H9 (cell line): ENCODE measurements around the gene KRT12. TPM values are rescaled to one million over a fixed set of nuclear protein-coding genes. Genes with fewer than 3 reads are reported as not detected.

Experiments
- DNase-seq: peaks from one replicate; pipeline ENCODE4 v3.0.0-alpha.2; 2017
- H2AFZ ChIP-seq: one replicate; pipeline ENCODE4 v1.6.1; 2013; ENCODE audit warnings: mild to moderate bottlenecking, low read length, control low read depth, moderate library complexity
- H2AK5ac ChIP-seq: 2 replicates; pipeline ENCODE4 v1.6.1; 2013; ENCODE audit warnings: low read length, control low read depth, mixed read lengths; ENCODE audit not compliant: insufficient read length
- H2BK120ac ChIP-seq: one replicate; pipeline ENCODE4 v1.6.1; 2013; ENCODE audit warnings: low read depth, mild to moderate bottlenecking, low read length, control low read depth, inconsistent platforms; ENCODE audit not compliant: poor library complexity, severe bottlenecking
- H2BK12ac ChIP-seq: 2 replicates; pipeline ENCODE4 v1.6.1; 2013; ENCODE audit warnings: low read length, control low read depth, mixed read lengths, low read depth; ENCODE audit not compliant: insufficient read length
- H2BK15ac ChIP-seq: 2 replicates; pipeline ENCODE4 v1.6.1; 2013; ENCODE audit warnings: low read depth, low read length, control low read depth
- H2BK20ac ChIP-seq: one replicate; pipeline ENCODE4 v1.6.1; 2013; ENCODE audit warnings: low read depth, mild to moderate bottlenecking, low read length, control low read depth, inconsistent platforms; ENCODE audit not compliant: poor library complexity, severe bottlenecking
- H2BK5ac ChIP-seq: 2 replicates; pipeline ENCODE4 v1.6.1; 2013; ENCODE audit warnings: low read length, control low read depth, mixed read lengths; ENCODE audit not compliant: insufficient read length
- H3K14ac ChIP-seq: 2 replicates; pipeline ENCODE4 v1.6.1; 2013; ENCODE audit warnings: low read length, control low read depth; ENCODE audit not compliant: insufficient read depth
- H3K18ac ChIP-seq: 2 replicates; pipeline ENCODE4 v1.6.1; 2013; ENCODE audit warnings: low read depth, mild to moderate bottlenecking, mixed read lengths, low read length, control low read depth; ENCODE audit not compliant: insufficient read length
- H3K23ac ChIP-seq: 2 replicates; pipeline ENCODE4 v1.6.1; 2013; ENCODE audit warnings: low read length, control low read depth, mixed read lengths, low read depth; ENCODE audit not compliant: insufficient read length
- H3K23me2 ChIP-seq: 2 replicates; pipeline ENCODE4 v1.6.1; 2013; ENCODE audit warnings: low read depth, mild to moderate bottlenecking, mixed read lengths, low read length, control low read depth; ENCODE audit not compliant: insufficient read length, poor library complexity, severe bottlenecking
- H3K27ac ChIP-seq: 2 replicates; pipeline ENCODE4 v1.5.1; 2013; ENCODE audit warnings: low read length, control low read depth, mixed read lengths, low read depth; ENCODE audit not compliant: insufficient read length
- H3K27me3 ChIP-seq: 2 replicates; pipeline ENCODE4 v1.6.1; 2013; ENCODE audit warnings: low read length, control low read depth, inconsistent platforms; ENCODE audit not compliant: insufficient read depth
- H3K4ac ChIP-seq: 2 replicates; pipeline ENCODE4 v1.6.1; 2013; ENCODE audit warnings: low read depth, mild to moderate bottlenecking, control low read depth, inconsistent platforms, low read length, moderate library complexity
- H3K4me1 ChIP-seq: 2 replicates; pipeline ENCODE4 v1.6.1; 2013; ENCODE audit warnings: low read length, control low read depth, inconsistent platforms; ENCODE audit not compliant: insufficient read depth
- H3K4me2 ChIP-seq: 2 replicates; pipeline ENCODE4 v1.6.1; 2013; ENCODE audit warnings: low read length, control low read depth, mixed read lengths; ENCODE audit not compliant: insufficient read length, insufficient read depth
- H3K56ac ChIP-seq: 2 replicates; pipeline ENCODE4 v1.6.1; 2013; ENCODE audit warnings: low read depth, mild to moderate bottlenecking, mixed read lengths, low read length, control low read depth; ENCODE audit not compliant: insufficient read length
- H3K79me1 ChIP-seq: 2 replicates; pipeline ENCODE4 v1.6.1; 2013; ENCODE audit warnings: low read depth, mild to moderate bottlenecking, moderate library complexity, low read length, control low read depth, inconsistent platforms; ENCODE audit not compliant: insufficient read depth, poor library complexity, severe bottlenecking
- H3K79me2 ChIP-seq: 2 replicates; pipeline ENCODE4 v1.6.1; 2013; ENCODE audit warnings: low read length, control low read depth, inconsistent platforms; ENCODE audit not compliant: insufficient read depth
- H3K9ac ChIP-seq: 2 replicates; pipeline ENCODE4 v1.6.1; 2013; ENCODE audit warnings: low read length, control low read depth, mixed read lengths; ENCODE audit not compliant: insufficient read length; ENCODE audit errors: extremely low read depth
- H3K9me3 ChIP-seq: one replicate; pipeline ENCODE4 v1.6.1; 2013; ENCODE audit warnings: low read depth, low read length, inconsistent platforms; ENCODE audit not compliant: control insufficient read depth
- H3T11ph ChIP-seq: one replicate; pipeline ENCODE4 v1.6.1; 2013; ENCODE audit warnings: mild to moderate bottlenecking, low read length, control low read depth, inconsistent platforms
- H4K20me1 ChIP-seq: one replicate; pipeline ENCODE4 v1.6.1; 2013; ENCODE audit not compliant: control insufficient read depth, insufficient read length, insufficient read depth
- H4K5ac ChIP-seq: 2 replicates; pipeline ENCODE4 v1.6.1; 2013; ENCODE audit warnings: low read depth, mild to moderate bottlenecking, mixed read lengths, low read length, control low read depth; ENCODE audit not compliant: insufficient read length
- H4K8ac ChIP-seq: replicated peaks from 2 replicates; pipeline ENCODE4 v1.6.1; 2013; ENCODE audit warnings: low read length, control low read depth, mixed read lengths, low read depth; ENCODE audit not compliant: insufficient read length
- H4K91ac ChIP-seq: 2 replicates; pipeline ENCODE4 v1.6.1; 2013; ENCODE audit warnings: low read depth, mild to moderate bottlenecking, moderate library complexity, mixed read lengths, low read length, control low read depth; ENCODE audit not compliant: insufficient read length
- H3K27ac Mint-ChIP-seq, 3 experiments: 2 replicates in 2 of 3; 3 replicates in 1 of 3; pipeline ENCODE4 v1.8.0; 2020 to 2021; ENCODE audit warnings: mixed read lengths in 3 of 3, mild to moderate bottlenecking in 1 of 3, moderate library complexity in 1 of 3
- H3K27me3 Mint-ChIP-seq: 2 replicates; pipeline ENCODE4 v1.8.0; 2021; ENCODE audit warnings: low read depth, mild to moderate bottlenecking, moderate library complexity, mixed read lengths
- H3K36me3 Mint-ChIP-seq, 3 experiments: 2 replicates in 2 of 3; 3 replicates in 1 of 3; pipeline ENCODE4 v1.8.0; 2020 to 2021; ENCODE audit warnings: low read depth in 3 of 3, mixed read lengths in 3 of 3; ENCODE audit not compliant: insufficient read depth in 1 of 3
- H3K4me1 Mint-ChIP-seq, 2 experiments: 2 replicates each; pipeline ENCODE4 v1.8.0; 2020; ENCODE audit warnings: mixed read lengths in 2 of 2
- H3K4me3 Mint-ChIP-seq, 2 experiments: 2 replicates in 1 of 2; 3 replicates in 1 of 2; pipeline ENCODE4 v1.8.0; 2020 to 2021; ENCODE audit warnings: mild to moderate bottlenecking in 2 of 2, mixed read lengths in 2 of 2, moderate library complexity in 1 of 2
- H3K9me3 Mint-ChIP-seq, 2 experiments: 2 replicates in 1 of 2; 3 replicates in 1 of 2; pipeline ENCODE4 v1.8.0; 2020; ENCODE audit warnings: mild to moderate bottlenecking in 2 of 2, mixed read lengths in 2 of 2, moderate library complexity in 1 of 2
- WGBS: extraction: QIAGEN DNeasy Blood & Tissue Kit; methylation state at CpG from one replicate; pipeline ENCODE4 v1.1.7; 2013; ENCODE audit warnings: missing lambda C conversion rate, low lambda C conversion rate, mixed read lengths; ENCODE audit not compliant: insufficient read length; ENCODE audit errors: extremely low coverage; 5-methylcytosine and 5-hydroxymethylcytosine counted together
- total RNA-seq: library from RNA; stranded (reverse); gene quantifications from 2 replicates; pipeline ENCODE4 v1.2.1, GENCODE V29; 2021
- TF ChIP-seq, protein P1 (sequence below): fragments of 200-600 bp; sonication (generic); conservative IDR thresholded peaks from 3 replicates; pipeline ENCODE4 v1.8.0; 2021; ENCODE audit warnings: antibody characterized with exemption, mild to moderate bottlenecking

KRT12 gene
- total RNA-seq, 1 experiment from 2014 or later, result not detected

DNA sequence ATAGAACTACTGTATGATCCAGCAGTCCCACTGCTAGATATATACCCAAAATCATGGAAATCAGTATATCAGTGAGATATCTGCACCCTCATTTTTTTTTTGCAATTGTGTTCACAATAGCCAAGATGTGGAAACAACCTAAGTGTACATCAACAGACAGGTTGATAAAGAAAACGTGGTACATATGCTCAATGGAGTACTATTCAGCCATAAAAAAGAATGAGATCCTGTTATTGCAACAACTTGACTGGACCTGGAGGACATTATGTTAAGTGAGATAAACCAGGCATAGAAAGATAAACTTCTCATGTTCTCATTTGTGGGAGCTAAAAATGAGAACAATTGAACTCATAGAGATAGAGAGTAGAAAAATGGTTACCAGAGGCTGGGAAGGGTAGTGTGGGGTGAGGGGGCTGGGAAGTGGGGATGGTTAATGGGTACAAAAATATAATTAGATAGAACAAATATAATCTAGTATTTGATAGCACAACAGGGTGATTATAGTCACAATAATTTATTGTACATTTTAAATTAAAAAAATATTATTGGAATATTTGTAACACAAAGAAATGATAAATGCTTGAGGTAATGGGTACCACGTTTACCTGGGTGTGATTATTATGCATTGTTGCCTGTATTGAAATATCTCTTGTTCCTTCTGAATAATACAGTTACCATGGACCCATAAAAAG is 36.8 kb downstream of the KRT12 start:
- no CpG with 5 or more reads among the region's 2 CpGs for WGBS
- Mint-ChIP-seq H3K36me3 (peaks cover 0 to 5% (median 0%) of the 10 kb centered on the region in 3 experiments; a peak in 3 of 7 replicates), H3K27me3 (peaks cover 95% of the 10 kb centered on the region)

More for the DNA sequence above, 36.8 kb downstream of the KRT12 start:
- Histone ChIP-seq H3K4me2 (no peak overlapping the region), H2BK15ac (no peak overlapping the region), H2BK20ac (no peak overlapping the region), H3K4ac (no peak overlapping the region), H2BK5ac (no peak overlapping the region), H3K23ac (no peak overlapping the region), H3K79me2 (no peaks in the 10 kb centered on the region), H3K56ac (no peak overlapping the region), H4K5ac (no peak overlapping the region), H4K8ac (no peak overlapping the region), H4K20me1 (no peaks in the 10 kb centered on the region), H3K27ac (no peak overlapping the region), H2AFZ (no peak overlapping the region), H3K18ac (no peak overlapping the region), H3K14ac (no peak overlapping the region), H3K23me2 (no peaks in the 10 kb centered on the region), H3K4me1 (no peaks in the 10 kb centered on the region), H3K9ac (no peak overlapping the region), H3K27me3 (peaks cover 8% of the 10 kb centered on the region; the same call in 1 of the 2 replicates), H2BK12ac (no peak overlapping the region), H3K9me3 (no peaks in the 10 kb centered on the region), H3K79me1 (no peaks in the 10 kb centered on the region), H2AK5ac (no peak overlapping the region), H4K91ac (no peak overlapping the region), H3T11ph (no peak overlapping the region), H2BK120ac (no peak overlapping the region)
- DNase-seq, result no peak
- no peak overlapping the region for H3K4me3 Mint-ChIP-seq
- no peak overlapping the region for H3K27ac Mint-ChIP-seq
- H3K9me3 Mint-ChIP-seq, result no peaks in the 10 kb centered on the region
- TF ChIP-seq, protein P1, sequence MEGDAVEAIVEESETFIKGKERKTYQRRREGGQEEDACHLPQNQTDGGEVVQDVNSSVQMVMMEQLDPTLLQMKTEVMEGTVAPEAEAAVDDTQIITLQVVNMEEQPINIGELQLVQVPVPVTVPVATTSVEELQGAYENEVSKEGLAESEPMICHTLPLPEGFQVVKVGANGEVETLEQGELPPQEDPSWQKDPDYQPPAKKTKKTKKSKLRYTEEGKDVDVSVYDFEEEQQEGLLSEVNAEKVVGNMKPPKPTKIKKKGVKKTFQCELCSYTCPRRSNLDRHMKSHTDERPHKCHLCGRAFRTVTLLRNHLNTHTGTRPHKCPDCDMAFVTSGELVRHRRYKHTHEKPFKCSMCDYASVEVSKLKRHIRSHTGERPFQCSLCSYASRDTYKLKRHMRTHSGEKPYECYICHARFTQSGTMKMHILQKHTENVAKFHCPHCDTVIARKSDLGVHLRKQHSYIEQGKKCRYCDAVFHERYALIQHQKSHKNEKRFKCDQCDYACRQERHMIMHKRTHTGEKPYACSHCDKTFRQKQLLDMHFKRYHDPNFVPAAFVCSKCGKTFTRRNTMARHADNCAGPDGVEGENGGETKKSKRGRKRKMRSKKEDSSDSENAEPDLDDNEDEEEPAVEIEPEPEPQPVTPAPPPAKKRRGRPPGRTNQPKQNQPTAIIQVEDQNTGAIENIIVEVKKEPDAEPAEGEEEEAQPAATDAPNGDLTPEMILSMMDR, result no peak
- H3K4me1 Mint-ChIP-seq, result peaks cover 6 to 9% of the 10 kb centered on the region in 2 experiments
